KMS-11 (cell line): ENCODE data around the gene OLFML2B.

Source experiments
- H2AFZ ChIP-seq: fragments of 200-600 bp; sonication (generic); 2 replicates; pipeline ENCODE4 v1.6.1; 2016; ENCODE audit warnings: antibody characterized with exemption, mixed run types, low read depth
- H3K27ac ChIP-seq: fragments of 200-600 bp; sonication (generic); 2 replicates; pipeline ENCODE4 v1.6.1; 2016; ENCODE audit warnings: mild to moderate bottlenecking, mixed run types
- H3K27me3 ChIP-seq: fragments of 200-600 bp; sonication (generic); 2 replicates; pipeline ENCODE4 v1.6.1; 2017; ENCODE audit warnings: mild to moderate bottlenecking, low read depth, mixed run types, moderate library complexity; ENCODE audit not compliant: insufficient read depth
- H3K36me3 ChIP-seq: fragments of 200-600 bp; sonication (generic); 2 replicates; pipeline ENCODE4 v1.6.1; 2017; ENCODE audit warnings: mild to moderate bottlenecking, mixed run types; ENCODE audit not compliant: insufficient read depth
- H3K4me1 ChIP-seq: fragments of 200-600 bp; sonication (generic); 2 replicates; pipeline ENCODE4 v1.6.1; 2016; ENCODE audit warnings: mild to moderate bottlenecking, low read depth, mixed run types; ENCODE audit not compliant: poor library complexity, severe bottlenecking
- H3K4me2 ChIP-seq: fragments of 200-600 bp; sonication (generic); 2 replicates; pipeline ENCODE4 v1.7.0; 2016; ENCODE audit warnings: mild to moderate bottlenecking, mixed run types
- H3K4me3 ChIP-seq: fragments of 200-600 bp; sonication (generic); IDR thresholded peaks from 2 replicates; pipeline ENCODE4 v1.6.1; 2017; ENCODE audit warnings: low read depth, low read length, mixed read lengths; ENCODE audit not compliant: insufficient read depth
- H3K79me2 ChIP-seq: fragments of 200-600 bp; sonication (generic); 2 replicates; pipeline ENCODE4 v1.6.1; 2016; ENCODE audit warnings: low read depth, mixed run types; ENCODE audit not compliant: insufficient read depth
- H3K9ac ChIP-seq: fragments of 200-600 bp; sonication (generic); 2 replicates; pipeline ENCODE4 v1.6.1; 2016; ENCODE audit warnings: mild to moderate bottlenecking, mixed run types
- H4K20me1 ChIP-seq: fragments of 200-600 bp; sonication (generic); 2 replicates; pipeline ENCODE4 v1.6.1; 2016; ENCODE audit warnings: mild to moderate bottlenecking, mixed run types; ENCODE audit not compliant: insufficient read depth
- TF ChIP-seq, protein P1 (sequence below): fragments of 200-600 bp; sonication (generic); conservative IDR thresholded peaks from 2 replicates; pipeline ENCODE4 v1.6.1; 2017; ENCODE audit warnings: low read depth, mild to moderate bottlenecking, antibody characterized with exemption, low read length, moderate library complexity, mixed read lengths

Gene OLFML2B

DNA sequence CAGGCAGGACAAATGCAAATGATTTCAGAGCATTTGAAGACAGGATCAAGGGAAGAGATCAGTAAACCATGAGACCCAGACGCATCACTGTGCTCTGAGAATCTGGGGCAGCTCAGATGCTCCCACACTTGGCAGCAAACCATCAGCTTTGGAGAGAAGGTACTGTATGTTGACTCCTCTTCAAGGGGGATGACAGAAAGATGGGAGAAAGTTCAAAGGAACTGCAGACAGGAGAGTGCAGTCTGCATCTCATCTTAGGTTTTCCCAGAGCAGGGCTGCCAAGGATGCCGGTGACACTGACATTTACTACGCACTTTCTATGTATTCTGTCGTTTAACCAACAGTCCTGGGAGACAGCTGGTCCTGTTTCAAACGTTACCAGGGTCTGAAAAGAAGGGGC is 35.8 kb downstream of the OLFML2B start:
- H2AFZ ChIP-seq, result no peak overlapping the region

DNA sequence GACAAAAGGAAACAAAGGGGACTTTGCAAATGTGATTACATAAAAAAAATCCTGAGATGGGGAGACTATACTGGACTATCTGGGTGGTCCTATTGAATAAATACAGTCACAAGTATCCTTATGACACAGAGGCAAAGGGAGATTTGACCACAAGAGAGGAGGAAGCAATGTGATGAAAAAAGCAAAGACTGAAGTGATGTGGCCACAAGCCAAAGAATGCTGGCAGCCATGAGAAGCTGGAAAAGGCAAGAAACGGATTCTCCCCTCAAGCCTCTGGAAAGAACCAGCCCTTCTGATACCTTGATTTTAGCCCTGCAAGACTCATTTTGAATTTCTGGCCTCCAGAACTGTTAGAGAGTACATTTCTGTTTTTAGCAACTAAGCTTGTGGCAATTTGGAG is 36.4 kb downstream of the OLFML2B start:
- TF ChIP-seq, protein P1, sequence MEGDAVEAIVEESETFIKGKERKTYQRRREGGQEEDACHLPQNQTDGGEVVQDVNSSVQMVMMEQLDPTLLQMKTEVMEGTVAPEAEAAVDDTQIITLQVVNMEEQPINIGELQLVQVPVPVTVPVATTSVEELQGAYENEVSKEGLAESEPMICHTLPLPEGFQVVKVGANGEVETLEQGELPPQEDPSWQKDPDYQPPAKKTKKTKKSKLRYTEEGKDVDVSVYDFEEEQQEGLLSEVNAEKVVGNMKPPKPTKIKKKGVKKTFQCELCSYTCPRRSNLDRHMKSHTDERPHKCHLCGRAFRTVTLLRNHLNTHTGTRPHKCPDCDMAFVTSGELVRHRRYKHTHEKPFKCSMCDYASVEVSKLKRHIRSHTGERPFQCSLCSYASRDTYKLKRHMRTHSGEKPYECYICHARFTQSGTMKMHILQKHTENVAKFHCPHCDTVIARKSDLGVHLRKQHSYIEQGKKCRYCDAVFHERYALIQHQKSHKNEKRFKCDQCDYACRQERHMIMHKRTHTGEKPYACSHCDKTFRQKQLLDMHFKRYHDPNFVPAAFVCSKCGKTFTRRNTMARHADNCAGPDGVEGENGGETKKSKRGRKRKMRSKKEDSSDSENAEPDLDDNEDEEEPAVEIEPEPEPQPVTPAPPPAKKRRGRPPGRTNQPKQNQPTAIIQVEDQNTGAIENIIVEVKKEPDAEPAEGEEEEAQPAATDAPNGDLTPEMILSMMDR, result no peak
- Histone ChIP-seq H3K27me3 (no peaks in the 10 kb centered on the region), H3K4me3 (no peak overlapping the region), H3K4me2 (no peak overlapping the region), H4K20me1 (no peaks in the 10 kb centered on the region), H3K27ac (no peak overlapping the region), H3K9ac (no peak overlapping the region), H2AFZ (no peak overlapping the region), H3K79me2 (no peaks in the 10 kb centered on the region), H3K36me3 (no peaks in the 10 kb centered on the region), H3K4me1 (peaks cover 8% of the 10 kb centered on the region)

More for the DNA sequence above, 35.8 kb downstream of the OLFML2B start:
- Histone ChIP-seq H3K4me2 (no peak overlapping the region), H3K27me3 (no peaks in the 10 kb centered on the region), H3K27ac (no peak overlapping the region), H3K9ac (no peak overlapping the region), H3K36me3 (no peaks in the 10 kb centered on the region), H3K4me3 (no peak overlapping the region), H3K4me1 (peaks cover 8% of the 10 kb centered on the region), H4K20me1 (no peaks in the 10 kb centered on the region), H3K79me2 (no peaks in the 10 kb centered on the region)
- TF ChIP-seq, protein P1, result no peak

DNA sequence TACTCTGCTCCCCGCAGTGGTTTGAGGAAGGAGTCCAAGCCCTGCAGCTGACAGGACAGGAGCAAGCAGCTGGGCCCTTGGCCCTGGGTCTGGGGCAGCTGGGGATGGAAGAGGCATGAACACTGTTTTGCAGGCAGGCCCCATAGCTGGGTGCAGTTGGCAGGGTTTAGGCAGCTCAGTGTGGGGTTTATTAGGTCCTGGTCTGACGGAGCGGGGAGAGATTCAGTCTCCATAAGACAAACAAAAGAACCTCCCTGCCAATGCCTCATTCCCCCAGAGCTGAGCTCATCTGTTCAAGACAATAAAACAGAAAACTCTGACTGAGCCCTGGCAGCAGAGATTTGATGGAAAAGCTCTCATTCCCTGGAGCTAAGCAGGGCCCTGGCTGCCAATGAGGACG is 37.3 kb downstream of the OLFML2B start:
- TF ChIP-seq, protein P1, result no peak
- Histone ChIP-seq H2AFZ (no peak overlapping the region), H3K4me3 (no peak overlapping the region), H3K4me1 (peaks cover 8% of the 10 kb centered on the region), H3K4me2 (no peak overlapping the region), H3K79me2 (no peaks in the 10 kb centered on the region), H3K9ac (no peak overlapping the region), H3K27ac (no peak overlapping the region), H3K27me3 (no peaks in the 10 kb centered on the region), H4K20me1 (no peaks in the 10 kb centered on the region), H3K36me3 (no peaks in the 10 kb centered on the region)

DNA sequence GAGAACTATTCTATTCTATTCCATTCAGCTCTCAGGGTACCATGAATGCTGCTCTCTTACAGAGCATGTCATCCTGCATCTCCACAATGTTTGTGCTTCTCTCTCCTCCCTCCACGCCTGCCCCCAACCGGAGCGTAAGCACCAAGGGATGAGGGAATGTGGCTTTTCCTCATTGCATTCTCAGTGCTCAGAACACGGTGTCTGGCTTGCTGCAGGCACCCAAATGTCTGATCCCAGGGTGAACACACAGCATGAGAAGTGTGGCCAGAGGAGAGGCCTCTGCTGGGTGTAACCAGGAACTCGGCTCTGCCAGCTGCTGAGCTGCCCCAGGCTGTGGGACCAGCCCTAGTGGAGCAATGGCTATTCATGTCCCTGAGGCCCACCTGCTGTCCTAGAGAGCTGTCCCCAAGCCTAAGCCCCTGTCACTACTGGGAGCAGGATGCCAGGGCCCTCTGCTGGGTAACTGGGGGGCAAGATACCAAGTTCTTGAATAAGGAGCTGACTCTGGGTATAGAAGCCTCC is 38.3 kb downstream of the OLFML2B start:
- H2AFZ ChIP-seq, result no peak overlapping the region
- TF ChIP-seq, protein P1, result no peak
- H3K4me1 ChIP-seq, result peaks cover 8% of the 10 kb centered on the region

DNA sequence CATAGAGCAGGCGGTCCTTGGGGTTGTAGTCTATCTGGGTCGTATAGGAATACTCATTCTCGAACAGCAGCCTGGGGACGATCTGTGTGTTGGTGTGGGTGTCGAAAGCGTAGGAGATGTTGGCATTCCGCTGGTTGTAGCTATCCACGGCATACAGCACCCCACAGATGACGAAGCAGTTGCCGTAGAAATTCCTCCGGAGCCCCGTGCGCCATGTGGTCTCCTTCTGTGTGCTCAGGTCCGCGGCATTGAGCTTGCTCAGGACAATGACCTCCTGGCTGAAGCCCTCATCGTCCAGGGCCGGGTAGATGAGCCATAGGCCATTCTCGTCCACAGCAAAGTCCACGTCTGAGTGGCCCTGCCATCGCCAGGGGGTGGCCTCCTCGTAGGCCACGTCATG is 39.9 kb downstream of the OLFML2B start:
- Histone ChIP-seq H2AFZ (no peak overlapping the region), H3K27me3 (no peaks in the 10 kb centered on the region), H3K36me3 (no peaks in the 10 kb centered on the region), H3K4me2 (no peak overlapping the region), H3K4me3 (no peak overlapping the region), H3K79me2 (no peaks in the 10 kb centered on the region), H3K4me1 (no peaks in the 10 kb centered on the region), H3K9ac (no peak overlapping the region), H3K27ac (no peak overlapping the region), H4K20me1 (no peaks in the 10 kb centered on the region)
- TF ChIP-seq, protein P1, result no peak

More for the DNA sequence above, 38.3 kb downstream of the OLFML2B start:
- no peaks in the 10 kb centered on the region for H3K79me2 ChIP-seq
- H3K27me3 ChIP-seq, result no peaks in the 10 kb centered on the region
- H3K27ac ChIP-seq, result no peak overlapping the region
- no peaks in the 10 kb centered on the region for H4K20me1 ChIP-seq
- no peak overlapping the region for H3K9ac ChIP-seq
- H3K4me3 ChIP-seq, result no peak overlapping the region
- no peaks in the 10 kb centered on the region for H3K36me3 ChIP-seq
- no peak overlapping the region for H3K4me2 ChIP-seq
